Mammary epithelial cell (primary cell): ENCODE results near the gene TRIM46.

ENCODE experiments used
- CTCF ChIP-seq, 2 donors: IDR thresholded peaks in 1 of 2; conservative IDR thresholded peaks in 1 of 2; 2 replicates each; pipeline ENCODE4 v1.5.1; 2011 to 2012; ENCODE audit warnings: inconsistent platforms in 2 of 2, low read length in 2 of 2, mild to moderate bottlenecking in 2 of 2, control low read depth in 1 of 2, low read depth in 1 of 2; ENCODE audit not compliant: insufficient read depth in 1 of 2; ENCODE audit errors: extremely low read depth in 1 of 2
- EZH2 ChIP-seq: IDR thresholded peaks from 2 replicates; pipeline ENCODE4 v1.6.1; 2012; ENCODE audit warnings: low read length, inconsistent platforms, borderline replicate concordance

- TF ChIP-seq EZH2: no peak
- TF ChIP-seq CTCF (conservative IDR thresholded peaks at IDR 0.05 in 1 of 2, IDR thresholded peaks at IDR 0.05 in 1 of 2; ENCODE audit: extremely low read depth in 1 of 2, insufficient read depth in 1 of 2, low read depth in 1 of 2, low read length in 2 of 2): no peak
Measured at GRCh38 chr1:155173478-155174323, at the start of gene TRIM46.
